HG02798 (cell line): ENCODE results near the gene PATE1.
"Not testable (repeated sequence)": the region's sequence is repeated elsewhere in the genome, so short reads cannot be mapped to it uniquely, and the experiment has no call there.

Experiments
- ATAC-seq: cut with Tn5 transposase; IDR thresholded peaks from one replicate; pipeline ENCODE4 v1.9.1; 2021; ENCODE audit warnings: mild to moderate bottlenecking; ENCODE audit not compliant: unreplicated experiment, poor library complexity

The PATE1 gene, protein sequence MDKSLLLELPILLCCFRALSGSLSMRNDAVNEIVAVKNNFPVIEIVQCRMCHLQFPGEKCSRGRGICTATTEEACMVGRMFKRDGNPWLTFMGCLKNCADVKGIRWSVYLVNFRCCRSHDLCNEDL

DNA sequence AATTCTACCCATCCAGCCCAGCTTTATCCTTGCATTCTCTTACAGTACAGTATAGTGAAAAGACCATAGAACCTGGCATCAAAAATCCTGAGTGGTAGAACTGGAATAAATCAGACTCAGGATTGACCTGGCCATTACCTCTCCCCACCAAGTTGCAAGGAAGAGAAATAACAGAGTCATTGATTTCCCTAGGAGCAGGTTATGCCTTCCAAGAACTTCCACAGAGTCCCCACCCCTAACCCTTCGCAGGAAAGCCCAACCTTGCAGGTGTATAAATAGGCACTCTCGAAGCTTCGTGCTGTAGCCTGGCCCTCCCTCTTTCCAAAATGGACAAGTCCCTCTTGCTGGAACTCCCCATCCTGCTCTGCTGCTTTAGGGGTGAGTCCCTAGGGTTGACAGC is at the start of gene PATE1:
Gene PATE1 (plus strand): TSS at position 301 of the 400 bp plus-strand sequence. CDS start 26 bp downstream, at position 327.
- no peak for ATAC-seq

DNA sequence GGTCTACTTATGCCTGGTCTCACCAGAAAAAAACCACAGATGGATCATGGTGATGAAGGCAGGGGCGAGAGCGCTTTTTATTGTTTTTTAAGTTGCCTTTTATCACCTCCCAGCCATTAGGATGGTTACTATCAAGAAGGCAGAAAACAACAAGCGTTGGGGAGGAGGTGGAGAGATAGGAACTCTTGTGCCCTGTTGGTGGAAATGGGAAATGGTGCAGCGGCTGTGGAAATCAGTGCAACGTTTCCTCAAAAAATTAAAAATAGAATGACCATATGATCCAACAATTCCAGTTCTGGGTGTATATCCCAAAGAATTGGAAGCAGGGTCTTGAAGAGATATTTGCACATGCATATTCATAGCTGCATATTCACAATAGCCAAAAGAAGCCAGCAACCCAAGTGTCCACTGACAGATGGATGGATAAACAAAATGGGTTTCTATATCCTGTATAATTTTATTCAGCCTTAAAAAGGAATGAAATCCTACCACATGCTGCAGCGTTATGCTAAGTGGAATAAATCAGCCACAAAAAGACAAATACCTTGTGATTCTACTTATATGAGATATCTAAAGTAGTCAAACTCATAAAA is 45.0 kb upstream of the PATE1 start:
- ATAC-seq = no peak

DNA sequence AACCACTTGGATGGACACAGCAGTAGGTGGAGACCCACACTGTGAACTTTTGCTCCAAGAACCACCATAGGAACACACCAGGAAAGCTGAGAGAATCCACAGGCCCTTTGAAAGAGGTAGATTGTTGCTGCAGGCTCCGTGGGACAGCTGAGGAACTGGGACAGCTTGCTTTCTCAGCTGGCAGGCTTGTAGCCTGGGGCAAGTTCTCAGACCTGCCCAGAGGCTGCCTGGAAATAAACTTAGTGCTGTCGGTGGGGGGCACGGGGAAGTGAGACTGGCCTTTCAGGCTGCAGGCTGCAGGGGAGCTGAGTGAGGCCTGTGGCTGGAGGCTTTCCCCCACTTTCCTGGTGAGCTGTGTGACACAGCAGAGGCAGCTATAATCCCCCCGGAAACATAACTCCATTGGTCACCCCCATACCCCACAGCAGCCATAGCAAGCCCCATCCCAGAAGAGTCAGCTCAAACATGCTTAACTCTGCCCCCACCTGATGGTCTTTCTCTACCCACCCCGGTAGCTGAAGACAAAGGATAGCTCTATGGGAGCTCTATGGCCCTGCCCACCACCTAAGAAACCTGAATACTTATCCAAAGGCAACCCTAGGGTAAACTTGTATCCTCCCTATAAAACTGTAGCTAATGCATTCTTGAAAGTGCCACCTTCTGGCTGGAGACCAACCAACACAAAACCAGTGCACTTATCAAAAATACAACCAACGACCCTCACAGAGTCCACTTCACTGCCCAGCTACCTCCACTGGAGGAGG is 44.0 kb upstream of the PATE1 start:
- no peak for ATAC-seq

DNA sequence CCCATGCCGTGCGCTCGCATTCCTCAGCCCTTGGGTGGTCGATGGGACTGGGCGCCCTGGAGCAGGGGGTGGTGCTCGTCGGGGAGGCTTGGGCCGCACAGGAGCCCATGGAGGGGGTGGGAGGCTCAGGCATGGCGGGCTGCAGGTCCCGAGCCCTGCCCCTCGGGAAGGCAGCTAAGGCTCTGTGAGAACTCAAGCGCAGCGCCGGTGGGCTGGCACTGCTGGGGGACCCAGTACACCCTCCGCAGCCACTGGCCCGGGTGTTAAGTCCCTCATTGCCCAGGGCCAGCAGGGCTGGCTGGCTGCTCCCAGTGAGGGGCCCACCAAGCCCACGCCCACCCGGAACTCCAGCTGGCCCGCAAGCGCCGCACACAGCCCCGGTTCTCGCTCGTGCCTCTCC is 41.4 kb upstream of the PATE1 start:
- ATAC-seq = not testable (repeated sequence)

DNA sequence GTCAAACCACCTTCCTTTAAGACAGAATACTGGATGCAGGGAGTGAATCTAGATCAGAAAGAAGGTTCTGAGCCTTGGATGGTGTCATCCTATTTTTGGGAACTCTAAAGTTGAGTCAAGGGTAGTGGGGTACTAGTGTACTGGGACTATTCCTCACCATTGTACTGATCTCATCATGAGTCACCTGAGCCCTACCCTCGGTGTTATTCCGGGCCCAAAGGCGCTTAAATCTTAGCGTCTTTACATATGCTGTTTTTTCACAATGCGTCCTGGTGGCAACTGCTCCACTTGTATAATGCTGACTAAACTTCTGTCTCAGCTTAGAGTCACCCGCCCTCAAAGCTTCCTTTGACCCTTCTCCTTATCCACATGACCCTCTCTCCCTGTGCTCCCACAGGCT is 25.3 kb upstream of the PATE1 start:
- no peak for ATAC-seq

DNA sequence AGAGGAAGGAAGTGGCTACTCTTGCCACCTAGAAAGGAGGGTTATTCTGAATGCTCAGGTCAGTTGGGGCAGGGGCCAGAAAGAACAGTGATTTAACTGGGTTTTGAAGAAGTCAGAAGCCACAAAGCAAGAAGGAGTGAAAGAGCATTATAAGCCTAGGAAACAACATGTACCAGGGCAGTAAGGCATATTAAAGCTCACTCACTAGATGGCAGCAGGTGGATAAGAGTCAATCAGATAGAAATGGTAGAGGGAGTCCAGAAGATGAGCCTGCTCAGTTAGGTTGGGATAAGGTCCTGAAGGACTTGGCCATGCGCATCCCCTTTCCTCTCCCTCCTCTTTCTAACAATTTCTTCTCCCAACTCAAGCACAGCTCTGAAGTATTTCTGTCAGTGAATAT is 22.0 kb upstream of the PATE1 start:
- no peak for ATAC-seq

DNA sequence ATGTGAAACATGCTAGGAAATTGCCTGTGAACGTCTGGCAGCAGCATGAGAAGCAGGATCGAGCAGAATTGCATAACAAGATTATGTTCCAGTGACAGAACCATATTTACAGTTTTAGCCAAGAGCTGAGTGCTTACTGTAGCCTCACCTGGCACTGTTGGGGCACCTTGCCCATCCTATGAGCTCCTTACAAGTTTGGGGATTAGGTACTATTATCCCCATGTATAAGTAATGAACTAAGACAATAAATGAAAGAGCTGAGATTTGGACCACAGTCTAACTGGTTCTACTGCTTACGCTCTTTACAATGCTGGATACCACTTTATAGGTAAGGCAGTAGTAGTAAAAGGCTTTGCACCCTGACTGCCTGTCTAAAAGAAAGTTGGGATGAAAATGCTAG is 17.1 kb upstream of the PATE1 start:
- ATAC-seq = no peak

DNA sequence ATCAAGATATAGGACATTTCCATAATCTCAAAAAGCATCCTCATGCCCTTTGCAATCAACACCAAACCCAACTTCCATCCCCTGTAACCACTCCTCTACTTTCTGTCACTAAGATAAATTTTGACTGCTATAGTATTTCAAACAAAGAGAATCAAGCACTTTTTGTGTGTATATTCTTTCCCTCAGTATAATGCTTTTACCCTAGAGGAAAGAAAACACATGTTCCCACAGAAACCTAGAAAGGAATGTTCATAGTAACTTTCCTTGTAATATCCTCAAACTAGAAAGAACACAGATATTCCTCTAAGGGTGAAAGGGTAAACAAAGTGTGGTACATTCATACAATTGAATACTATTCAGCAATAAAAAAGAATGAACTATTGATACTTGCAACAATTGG is 5.5 kb upstream of the PATE1 start:
- no peak for ATAC-seq

DNA sequence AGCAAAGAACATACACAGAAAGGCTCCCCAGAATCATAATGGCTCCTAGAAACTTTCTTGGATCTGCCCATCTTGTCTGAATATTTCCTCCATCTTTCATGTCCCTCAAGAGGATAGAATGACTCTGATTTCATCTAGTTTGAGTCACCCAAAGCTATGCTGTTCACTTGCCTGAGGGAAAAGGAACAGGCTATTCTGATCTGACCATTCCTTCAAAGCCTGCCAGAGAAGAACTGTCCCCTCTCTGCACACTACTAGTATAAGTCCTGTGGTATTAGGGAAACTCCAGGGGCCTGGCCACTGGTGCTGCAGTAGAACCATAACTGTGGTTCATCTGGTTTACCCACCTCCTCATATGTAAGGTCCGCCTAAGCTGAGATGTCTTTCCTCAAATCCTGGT is 2.4 kb upstream of the PATE1 start:
- ATAC-seq = no peak

DNA sequence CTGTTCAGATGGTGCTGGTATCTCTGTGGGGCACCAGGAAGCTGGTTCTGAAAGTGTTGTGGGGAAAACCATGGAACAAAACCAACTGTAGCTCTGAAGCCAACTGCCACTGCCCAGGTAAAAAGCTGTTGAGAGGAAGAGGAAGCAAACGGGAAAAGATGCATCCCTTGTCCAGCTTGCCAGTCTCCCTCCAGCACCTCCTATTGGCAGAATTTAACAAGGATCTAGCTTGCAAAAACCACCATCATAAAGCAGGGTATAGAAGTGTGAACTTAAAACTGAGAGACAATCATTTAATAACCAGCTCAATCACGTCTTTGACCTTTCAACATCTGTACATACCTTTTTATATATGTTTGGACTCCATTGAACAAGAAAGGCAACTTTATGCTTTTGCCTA is 4.5 kb downstream of the PATE1 start:
- ATAC-seq = no peak

DNA sequence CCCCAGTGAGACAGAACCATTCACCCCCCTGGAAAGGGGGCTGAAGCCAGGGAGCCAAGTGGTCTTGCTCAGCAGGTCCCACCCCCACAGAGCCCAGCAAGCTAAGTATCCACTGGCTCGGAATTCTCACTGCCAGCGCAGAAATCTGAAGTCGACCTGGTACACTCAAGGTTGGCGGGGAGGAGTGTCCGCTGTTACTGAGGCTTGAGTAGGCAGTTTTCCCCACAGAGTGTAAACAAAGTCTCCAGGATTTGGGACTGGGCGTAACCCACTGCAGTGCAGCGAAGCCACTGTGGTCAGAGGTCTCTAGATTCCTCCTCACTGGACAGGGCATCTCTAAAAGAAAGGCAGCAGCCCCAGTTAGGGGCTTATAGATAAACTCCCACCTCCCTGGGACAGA is 10.0 kb downstream of the PATE1 start:
- no peak for ATAC-seq

DNA sequence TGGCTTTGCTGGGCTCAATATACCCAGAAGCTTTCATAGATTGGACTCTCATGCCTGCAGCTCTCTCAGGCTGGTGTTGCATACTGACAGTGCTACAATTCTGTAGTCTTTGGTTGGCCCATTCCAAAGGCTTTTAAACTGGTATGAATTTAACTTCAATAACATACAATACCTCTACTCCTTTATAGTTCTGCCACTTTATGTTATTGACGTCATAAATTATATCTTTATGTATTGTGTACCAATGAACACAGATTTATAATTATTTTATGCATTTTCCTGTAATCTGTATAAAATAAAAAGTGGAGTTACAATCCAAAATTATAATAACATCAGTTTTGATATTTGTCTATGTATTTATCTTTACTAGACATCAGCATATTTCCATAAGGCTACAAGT is 16.4 kb downstream of the PATE1 start:
- no peak for ATAC-seq

DNA sequence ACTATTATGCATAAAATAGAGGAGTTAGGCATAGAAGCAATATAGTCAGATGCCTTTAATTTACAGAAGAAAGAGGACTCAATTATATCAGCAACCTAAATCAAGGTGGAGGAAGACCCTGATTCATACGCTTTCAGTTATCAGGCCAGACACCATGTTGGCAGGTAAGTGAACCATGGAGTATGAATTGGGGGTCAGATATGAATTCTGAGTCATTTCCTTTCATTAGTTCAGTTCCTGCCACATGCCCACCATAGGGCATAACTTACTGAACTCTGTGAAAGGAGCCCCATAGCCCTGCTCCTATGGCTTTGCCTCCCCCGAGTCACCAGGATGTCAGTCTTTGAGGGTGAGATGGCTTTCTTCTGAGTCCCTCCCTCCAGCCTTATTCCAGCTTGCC is 17.4 kb downstream of the PATE1 start:
- no peak for ATAC-seq

DNA sequence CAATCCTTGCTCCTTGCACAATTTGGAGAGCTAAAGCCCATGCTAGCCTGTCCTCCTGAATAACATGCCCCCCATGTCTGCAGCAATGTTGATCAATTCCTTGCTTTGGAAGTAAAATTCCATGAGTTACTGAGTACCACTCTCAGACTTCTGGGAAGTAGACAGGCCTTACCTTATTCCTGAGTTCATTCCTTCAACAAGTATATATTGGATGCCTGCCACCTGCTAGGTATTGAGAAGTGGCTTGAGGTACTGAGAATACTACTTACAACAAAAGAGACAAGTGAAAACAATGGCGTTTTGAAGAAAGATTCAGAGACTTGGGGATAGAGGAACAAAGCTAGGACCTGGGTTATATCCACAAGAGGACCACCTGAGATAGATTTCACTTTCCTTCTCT is 20.2 kb downstream of the PATE1 start:
- no peak for ATAC-seq

DNA sequence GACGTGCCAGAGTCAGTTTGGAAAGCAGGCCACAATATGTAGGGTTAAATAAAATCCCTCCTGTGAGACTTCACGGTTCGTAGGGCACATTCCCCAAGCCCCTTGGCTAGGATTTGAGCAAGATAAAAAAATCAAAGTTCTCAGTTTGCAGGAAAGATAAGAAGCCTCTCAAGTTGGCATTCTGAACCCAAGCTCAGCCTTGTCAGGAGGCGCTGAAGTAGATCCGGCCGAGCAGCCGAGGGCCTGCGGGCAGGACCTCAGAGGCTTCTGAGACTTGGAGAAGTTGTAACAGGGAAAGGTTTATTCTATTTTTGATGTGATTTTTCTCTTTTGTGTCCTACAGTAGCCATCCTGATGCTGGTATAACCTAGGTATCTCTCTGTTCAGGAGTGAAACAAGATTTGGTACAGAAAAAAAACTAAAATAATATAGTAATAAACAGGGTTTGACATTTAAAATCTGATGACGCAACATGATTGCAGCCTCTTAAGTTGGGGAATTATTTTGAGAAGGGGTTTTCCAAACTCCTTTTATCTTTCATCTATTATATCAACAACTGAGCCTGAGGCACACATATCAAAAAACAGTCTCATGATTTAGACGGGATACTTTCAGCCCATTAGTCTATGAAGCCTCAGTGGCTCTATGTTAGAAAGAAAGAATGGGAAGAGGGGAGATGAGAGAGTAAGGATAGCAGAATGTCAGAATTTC is 22.4 kb downstream of the PATE1 start:
- ATAC-seq = no peak

DNA sequence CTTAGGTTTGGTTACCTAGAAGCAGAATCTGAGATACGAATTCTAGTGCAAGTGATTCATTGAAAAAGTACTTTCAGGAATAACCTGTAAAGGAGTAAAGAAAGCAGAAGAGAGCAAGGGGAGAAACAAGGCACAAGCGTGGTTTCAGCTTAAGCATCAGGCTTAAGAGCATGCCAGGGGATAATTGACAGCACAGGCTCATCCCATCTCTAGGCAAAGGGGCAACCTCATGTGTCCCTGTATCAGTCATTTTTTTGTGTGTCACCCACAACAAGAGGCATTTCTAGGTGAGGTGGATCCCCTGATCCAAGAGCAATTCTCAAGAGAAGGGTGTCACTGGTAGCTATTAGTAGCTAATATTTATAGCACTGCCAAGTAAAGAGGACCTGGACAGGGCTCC is 24.5 kb downstream of the PATE1 start:
- no peak for ATAC-seq

DNA sequence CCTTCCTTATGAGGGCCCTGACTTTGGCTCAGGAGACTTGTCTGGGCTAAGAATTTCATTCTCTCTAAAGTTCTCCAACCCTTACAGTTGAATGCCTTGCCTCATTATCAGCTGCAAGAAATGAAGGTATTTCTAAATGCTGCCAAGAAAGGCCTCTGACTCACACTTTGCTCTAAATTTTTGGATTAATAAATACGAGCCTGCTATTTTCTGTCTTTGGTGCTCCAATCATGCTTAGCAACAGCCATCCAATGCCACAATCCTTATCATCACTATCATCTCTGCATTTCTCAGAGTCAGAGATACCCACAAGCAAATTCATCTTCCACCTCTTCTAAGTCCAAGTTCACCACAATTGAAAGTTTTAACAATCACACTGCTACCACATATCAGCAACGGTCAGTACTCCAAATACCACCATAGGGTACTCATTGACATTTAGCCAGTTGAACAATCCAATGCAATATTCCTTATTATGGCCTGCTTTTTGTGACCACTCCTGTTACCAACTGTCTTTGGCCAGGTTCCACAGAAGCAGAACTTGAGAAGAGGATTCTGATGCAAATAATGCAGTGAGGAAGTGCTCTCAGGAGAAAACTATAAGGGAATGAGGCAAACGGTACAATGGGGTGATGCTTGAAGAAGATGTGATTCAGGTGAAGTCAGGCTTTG is 26.9 kb downstream of the PATE1 start:
- ATAC-seq = no peak

DNA sequence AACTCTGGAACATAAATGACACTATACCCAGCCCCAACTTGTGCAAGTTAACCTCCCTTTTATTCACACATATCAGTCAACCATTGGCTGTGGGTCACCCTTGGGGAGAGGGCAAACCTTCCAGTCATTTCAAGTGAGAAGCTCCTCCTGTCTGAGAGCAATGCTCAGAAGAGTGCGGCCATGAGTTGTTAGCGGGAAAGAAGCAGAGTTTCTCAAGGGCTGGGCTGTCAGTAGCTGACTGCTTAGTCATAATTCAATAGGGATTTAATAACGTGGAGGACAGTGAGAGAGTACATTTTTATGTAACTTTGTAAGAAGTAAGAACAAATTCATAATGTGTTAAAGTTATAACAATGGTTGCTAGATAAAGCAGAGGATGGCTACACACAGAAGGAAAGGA is 27.4 kb downstream of the PATE1 start:
- no peak for ATAC-seq

DNA sequence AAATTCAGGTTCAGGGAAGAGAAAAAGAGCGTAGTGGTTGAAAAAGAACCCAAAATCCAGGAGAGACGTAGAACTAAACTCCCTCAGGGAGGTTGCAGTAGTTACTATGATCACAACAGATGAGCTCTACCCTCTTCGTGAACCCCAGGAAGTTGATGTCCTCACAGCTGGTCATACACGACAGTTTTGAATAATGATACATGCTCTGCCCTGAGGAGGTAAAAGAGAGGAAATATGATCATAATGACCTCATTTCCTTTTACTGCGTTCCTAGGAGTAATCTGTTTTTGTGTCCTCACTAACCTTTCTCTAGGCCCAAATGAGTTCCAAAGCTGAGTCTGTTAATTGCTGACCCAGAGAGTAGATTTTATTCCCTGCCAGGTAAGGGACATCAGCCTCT is 31.2 kb downstream of the PATE1 start:
- no peak for ATAC-seq

DNA sequence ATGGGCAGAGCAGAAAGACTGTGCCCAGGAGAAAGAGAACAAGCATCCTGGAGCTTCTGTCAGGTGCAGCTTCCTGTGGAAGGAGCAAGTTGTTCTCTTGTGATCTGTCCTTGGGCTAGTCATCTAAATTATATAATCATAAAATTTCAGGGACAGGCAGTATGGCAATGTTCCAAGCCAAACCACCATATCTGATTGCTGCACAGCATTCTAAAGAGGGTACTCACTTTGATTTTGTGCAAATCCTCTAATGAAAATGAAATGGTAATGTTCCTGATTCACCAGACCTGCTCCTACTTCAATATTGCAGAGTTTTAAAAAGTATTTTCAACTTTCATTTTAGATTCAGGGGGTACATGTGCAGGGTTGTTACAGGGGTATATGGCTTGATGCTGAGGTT is 32.6 kb downstream of the PATE1 start, which contains the start of gene PATE2:
Gene PATE2 (minus strand): TSS at position 101 of the 400 bp plus-strand sequence. CDS start 55 bp downstream, at position 46.
- ATAC-seq = no peak

DNA sequence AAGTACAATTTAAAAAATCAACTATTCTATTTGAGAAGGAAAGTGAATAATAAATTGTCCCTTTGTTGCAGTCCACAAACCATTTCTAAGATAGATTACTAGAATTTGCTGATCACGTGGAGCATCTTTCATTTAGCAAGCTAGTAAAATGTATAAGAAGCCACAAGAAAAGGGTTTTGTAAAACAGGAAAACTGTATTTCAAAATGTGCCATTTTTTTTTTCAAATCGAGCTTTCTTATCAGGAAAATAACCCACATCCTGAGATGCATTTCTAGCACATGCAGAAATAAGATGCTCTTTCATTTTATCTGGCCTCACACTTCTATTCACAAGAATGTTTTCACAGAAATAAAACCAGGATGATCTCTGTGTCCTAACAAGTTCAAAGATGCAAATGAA is 38.6 kb downstream of the PATE1 start:
- no peak for ATAC-seq
